Fibroblast of skin of scalp (primary cell): ENCODE measurements around the gene C1RL.
A peak's percentile ranks its signal among the peaks of the same experiment; 100 is the strongest.
"Not testable (repeated sequence)": the region's sequence is repeated elsewhere in the genome, so short reads cannot be mapped to it uniquely, and the experiment has no call there.

Source experiments
- DNase-seq: peaks from one replicate; pipeline ENCODE4 v3.0.0-alpha.2; 2013

C1RL gene

DNA sequence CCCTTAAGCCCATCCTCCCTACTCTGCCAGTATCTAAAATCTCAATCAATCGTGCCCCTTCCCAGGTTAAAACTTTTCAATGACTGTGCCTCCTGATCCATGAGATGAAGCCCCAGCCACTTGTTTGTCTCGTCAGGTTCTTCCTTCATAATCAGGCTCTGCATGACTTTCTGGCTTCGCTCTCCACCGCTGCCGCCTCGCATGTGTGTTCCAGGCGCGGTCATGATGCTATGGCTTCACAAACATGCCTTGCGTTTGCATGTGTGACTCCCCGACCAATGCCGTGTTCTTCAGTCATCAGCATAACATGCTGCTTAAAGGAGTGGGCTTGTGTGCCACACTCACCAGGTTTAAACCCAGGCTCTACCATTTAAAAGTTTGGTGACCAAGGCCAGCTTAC lies 5.0 kb upstream of the C1RL start:
- no peak for DNase-seq

- peak; percentile 52 for DNase-seq
Measured at GRCh38 chr12:7113389-7113871, 4.4 kb upstream of the C1RL start.

DNA sequence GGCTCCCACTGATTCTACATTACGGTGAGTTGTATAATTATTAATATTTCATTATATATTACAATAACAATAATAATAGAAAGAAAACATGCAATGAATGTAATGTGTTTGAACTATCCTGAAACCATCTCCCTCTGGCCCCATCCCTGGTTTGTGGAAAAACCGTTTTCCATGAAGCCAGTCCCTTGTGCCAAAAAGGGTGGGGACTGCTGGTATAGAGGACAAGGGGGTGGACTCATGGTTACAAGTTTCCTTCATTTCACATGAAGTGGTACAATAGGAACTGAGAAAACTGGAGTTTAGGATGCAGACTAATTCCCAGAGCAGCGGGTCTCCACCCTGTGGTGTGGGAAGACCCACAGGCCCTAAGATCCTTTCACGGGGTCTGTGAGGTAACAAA lies 3.0 kb upstream of the C1RL start:
- DNase-seq = no peak

DNA sequence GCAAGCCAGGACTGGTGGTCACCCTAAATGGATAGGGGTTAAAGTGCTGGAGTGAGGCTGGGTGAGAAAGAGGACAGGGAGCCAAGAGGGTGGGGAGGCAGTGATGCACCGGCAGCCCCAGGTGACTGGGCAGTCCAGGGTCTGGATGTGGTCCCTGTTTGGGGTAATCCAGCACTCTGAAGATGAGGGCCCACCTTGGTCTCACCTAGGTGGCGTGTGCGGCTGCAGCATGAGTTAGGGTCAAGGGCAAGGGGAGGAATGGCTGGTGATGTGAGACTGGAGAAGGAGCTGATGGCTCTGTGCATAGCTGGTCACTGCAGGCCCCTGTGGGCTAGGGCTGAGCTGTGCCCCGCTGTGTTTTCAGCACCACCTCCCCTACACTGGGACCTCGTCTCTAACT lies 1.6 kb upstream of the C1RL start:
- DNase-seq = no peak

DNA sequence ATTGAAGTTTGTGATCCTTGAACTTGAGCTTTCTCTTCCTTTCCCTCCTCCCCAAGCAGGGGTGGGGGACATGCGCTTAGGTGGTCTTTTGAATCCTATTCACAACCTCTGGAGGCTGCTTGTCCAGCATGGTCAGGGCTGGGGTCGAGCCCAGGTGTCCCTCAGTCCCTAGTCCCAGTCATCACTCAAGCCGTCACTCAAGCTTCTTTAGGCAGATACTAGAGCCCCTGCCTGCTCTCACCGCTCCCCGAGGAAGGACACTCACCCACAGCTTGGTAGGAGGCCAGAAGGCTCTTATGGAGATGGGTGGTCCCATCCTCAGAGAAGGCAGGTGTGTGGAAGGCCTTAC lies 532 bp upstream of the C1RL start:
- DNase-seq = no peak

DNA sequence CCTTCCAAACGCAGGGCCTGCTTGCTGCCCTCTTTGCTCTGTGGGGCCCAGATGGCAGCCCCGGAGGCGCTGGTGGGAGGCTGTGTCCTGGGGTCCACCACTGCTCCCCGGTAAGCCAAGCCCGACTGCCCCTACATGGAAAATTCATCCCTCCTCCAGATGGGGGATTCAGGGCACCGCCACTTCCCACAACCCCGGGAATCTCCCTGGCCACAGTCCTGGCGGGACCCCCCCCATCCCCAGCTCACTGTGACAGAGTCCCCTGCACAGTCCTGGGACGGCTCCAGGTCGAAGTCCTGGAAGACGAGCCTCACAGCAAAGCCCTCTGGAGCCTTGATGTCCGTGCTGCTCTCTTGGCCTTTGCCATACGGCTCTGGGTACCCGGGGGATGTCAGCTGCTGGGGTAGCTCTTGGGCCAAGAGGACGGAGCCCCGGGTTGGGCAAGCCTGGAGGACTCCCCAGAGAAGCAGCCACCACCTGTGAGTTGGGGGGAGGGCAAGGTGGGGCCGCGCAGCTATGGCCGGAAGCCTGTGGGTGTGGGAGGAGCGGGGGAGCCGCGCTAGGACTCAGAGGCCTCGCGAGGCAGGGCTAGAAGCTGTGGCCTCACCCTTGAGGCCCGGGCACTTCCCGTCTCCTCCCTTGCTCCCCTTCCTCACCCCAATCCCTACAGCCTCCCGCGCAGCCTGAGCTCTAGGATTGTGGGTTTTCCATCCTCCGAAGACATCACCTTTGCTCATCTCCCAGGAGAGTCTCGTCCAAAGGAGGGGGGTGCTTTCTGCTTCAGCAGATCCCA lies 815 bp downstream of the C1RL start:
- DNase-seq = peak; percentile 77

- no peak for DNase-seq
Measured at GRCh38 chr12:7107636-7108002, 1.4 kb downstream of the C1RL start.

- not testable (repeated sequence) for DNase-seq
Measured at GRCh38 chr12:7107181-7107580, 1.8 kb downstream of the C1RL start.

GRCh38 chr12:7106082-7106481 lies 2.9 kb downstream of the C1RL start:
- DNase-seq = no peak

DNA sequence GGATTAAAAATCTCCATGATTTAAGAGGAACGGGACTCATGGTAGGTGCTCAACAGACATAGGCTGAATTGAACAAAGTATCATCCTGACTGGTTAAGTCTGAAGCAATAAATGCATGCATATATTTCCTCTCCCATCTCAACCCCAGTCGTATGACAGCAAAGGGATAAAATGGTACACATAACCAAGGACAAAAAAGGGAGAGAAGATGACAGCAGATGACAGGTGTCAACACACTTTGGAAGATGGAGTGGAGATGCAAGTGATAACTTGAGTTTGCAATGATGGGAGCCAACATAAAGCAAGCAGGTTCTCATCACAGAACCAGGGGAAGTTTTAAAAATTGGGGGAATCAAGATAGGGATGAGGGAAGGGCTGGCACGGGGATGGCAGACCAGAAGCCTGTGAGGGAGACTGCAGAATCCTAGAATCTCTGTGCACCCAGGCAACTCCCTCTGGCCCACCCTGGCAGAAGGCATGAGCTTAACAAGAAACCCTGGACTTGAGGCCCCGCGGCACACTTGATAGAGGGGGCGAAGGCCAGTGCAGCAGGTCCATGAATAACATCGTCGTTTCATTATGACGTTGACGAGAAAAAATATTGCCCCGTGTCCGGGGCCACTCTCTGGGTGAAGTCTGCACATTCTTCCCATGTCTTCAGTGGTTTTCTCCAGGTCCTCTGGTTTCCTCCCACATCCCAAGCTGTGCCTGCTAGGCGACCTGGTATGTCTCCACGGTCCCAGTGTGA lies 5.0 kb downstream of the C1RL start:
- DNase-seq = no peak

- no peak for DNase-seq
Measured at GRCh38 chr12:7102582-7102981, 6.4 kb downstream of the C1RL start.

GRCh38 chr12:7101694-7102131 lies 7.3 kb downstream of the C1RL start:
- DNase-seq = no peak

DNA sequence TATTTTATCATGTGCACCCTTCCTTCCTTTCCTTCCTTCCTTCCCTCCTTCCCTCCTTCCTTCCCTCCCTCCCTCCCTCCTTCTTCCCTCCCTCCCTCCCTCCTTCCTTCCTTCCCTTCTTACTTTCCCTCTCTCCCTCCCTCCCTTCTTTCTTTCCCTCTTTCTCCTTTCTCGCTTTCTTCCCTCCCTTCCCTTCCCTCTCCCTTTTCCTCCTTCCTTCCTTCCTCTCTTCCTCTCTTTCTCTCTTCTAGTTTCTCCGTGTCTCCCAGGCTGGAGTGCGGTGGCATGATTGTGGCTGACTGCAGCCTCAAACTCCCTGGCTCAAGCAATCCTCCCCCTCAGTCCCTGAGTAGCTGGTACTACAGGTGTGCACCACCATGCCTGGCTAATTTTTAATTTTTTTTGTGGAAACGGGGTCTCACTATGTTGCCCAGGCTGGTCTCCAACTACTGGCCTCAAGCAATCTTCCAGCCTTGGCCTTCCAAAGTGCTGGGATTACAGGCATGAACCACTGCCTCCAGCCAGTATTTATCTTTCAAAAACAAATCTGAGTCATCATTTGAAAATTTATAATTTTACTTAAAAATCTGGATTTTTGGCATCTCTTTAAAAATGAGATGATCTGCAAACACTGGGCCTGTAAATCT lies 7.8 kb downstream of the C1RL start:
- DNase-seq = no peak

DNA sequence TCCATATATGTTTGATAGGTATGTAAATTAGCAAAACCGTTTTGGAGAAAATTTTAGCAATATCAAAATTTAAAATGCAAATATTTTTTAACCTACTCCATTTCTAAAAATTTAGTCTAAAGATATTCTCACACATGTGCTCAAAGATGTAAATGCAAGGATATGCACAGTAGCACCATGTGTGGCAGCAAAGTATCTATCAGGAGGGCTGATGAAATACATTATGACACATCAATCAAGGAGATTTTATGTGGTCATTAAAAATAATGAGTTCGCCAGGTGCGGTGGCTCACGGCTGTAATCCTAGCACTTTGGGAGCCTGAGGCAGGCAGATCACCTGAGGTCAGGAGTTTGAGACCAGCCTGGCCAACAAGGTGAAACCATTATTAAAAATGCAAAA lies 8.8 kb downstream of the C1RL start:
- no peak for DNase-seq

DNA sequence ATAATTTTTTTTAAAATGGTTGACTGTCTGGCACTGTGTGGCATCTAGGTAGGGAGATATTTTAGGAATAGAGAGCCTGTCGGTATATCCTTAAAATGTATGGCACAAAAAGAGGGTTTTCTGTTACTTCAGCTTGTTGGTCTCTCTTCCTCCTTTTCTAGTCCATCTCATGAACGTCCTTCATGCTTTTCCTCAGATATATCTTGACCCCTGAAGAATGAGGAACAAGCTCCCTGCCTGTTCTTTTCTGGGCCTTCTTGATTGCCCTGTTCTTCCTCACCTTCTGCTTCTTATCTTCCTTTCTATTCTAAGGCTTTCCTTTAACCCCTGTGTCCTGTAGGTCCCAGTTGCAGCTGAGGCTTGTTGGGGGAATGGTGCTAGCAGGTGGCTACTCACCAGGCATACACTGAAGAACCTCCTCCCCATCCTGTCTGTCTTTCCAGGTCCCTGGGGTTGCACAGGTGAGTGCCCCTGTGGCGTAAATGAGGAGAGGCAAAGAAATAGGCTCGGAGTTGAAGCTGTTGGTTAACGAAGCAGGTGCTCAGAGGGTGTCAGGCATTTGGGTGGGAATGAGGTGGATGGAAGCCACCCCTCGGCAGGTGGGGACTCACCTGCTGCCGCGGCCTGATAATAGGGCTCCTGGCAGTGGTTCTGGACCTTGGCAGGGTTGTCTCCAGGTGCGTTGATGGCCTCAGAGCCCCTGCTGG lies 9.6 kb downstream of the C1RL start:
- no peak for DNase-seq

GRCh38 chr12:7096979-7097378 lies 12.0 kb downstream of the C1RL start:
- DNase-seq = no peak

DNA sequence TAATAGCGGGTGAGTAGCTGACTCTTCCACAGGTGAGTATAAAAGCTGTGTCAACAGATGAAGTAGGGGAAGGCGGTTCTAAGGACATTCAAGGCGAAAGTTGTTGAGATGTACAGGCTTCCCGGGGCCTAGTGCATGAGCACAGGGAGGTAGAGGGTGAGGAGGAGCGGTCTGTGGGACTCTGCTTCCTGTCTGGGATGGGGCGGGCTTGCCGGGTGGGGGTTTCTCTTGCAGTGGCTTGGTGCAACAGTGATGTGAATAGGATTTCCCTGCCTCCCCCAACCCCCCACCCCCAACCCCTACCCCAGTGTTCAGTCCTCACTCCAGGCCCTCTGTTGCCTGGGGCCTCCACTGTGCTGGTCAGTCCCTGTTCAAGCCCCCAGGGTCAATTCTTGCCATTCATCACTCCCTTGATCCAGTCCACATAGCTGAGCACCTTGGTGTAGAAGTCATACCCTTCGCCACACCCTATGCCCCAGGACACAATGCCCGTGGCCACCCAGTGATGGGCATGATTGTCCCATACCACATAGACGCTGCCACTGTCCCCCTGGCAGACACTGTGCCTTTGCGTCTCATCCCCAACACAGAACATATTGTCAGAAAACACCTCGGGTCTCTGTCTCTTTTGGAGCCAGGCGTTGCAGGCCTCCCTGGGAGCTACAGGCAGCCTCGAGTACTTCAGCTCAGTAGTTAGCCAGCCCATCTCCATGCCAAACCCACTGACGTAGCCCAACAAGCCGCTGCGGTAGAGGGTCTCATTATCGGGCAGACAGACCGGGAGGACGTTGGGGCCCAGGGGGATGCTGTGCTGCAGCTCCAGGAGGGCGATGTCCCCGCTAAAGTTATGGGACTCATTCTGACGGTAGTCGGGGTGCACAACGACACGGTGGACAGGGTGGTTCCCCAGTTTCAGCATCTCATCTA lies 12.7 kb downstream of the C1RL start:
- DNase-seq = no peak

- peak; percentile 38 for DNase-seq
Measured at GRCh38 chr12:7093892-7094291, 15.1 kb downstream of the C1RL start.

DNA sequence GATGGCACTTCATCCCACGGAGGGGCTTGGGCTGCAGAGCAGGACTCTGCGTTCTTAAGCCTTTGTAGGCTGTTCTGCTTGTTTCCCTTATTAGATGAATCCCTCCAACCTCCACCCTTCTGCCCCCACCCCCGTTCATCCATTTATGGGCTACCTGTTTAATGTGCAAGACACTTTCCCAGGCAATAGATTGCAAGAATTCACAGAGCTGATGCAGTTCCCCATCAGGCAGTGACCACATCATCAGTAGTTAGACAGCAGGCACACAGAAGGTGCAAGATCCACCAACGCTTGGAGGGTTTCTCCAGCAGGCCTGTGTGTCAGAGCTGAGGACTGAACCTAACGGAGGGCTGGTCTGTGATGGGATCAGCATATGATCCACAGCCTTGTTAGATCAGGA lies 15.5 kb downstream of the C1RL start:
- no peak for DNase-seq

DNA sequence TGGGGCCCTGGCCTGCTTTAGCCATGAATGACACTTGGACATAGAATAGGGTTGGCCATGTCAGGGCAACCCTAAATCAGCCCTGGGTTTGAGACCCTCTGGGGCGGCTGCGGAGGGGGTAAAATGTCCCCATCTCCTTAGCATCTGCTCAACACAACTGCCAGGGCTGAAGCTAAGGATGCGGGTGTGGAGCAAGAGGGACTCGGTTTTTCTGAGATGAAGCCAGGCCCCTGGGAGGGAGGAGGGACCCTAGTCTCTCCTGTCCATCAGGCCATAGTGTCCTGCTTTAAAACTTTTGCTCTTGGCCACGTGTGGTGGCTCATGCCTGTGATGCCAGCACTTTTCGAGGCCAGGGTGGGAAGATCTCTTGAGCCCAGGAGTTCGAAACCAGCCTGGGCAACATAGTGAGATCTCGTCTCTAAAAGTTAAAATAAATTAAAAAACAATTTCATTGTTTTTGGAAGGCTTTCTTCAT lies 16.0 kb downstream of the C1RL start:
- DNase-seq = no peak

GRCh38 chr12:7092229-7092985 lies 16.6 kb downstream of the C1RL start, which contains the start of gene C1R:
C1R (minus strand) TSS chr12:7092445; CDS start chr12:7092388, 57 bp downstream.
- peak; percentile 95 for DNase-seq
